GM19467 (cell line): Measurements from ENCODE around the gene CAPNS1.

ENCODE experiments used
- ATAC-seq: cut with Tn5 transposase; IDR thresholded peaks from one replicate; pipeline ENCODE4 v1.9.1; 2021; ENCODE audit warnings: mild to moderate bottlenecking, moderate library complexity; ENCODE audit not compliant: unreplicated experiment

CAPNS1 gene

DNA sequence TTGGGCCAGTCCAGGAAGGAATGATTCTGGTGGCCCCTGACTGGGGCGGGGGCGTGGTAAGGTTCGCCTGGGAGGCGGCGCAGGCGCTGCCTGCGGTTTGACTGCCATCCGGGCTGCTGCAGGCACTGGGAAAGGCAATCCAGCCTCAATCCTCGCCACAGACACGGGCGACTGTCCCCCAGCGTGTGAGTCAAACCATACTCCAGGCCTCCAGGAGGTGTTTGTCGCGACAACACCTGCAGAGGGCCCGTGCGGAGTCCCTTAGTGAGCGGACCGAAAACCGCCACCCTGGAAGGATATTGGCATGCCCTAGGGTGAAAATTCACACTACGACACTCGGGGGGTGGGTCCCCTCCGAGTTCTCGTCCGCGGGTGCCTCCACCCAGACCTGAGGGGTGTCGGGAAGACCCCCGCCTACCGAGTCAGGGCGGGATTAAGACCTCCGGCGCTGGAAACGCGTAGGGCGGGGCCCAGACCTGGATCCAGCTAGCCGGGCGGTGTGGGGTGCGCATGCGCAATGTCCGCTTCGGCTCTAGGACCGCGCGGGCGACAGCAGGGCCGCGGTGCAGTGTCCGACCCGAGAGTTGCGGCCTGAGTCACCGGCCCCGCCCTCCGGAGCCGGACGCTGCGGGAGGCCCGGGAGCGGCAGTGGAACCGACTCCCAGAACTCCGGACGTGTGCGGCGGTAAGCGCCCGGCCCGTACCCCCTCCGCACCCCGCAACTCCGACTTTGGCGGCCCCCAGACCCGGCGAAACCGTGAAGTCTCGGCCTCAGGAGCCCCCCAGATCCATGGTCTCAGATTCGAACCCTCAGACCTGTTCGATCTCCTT, at the start of gene CAPNS1:
TSS of gene CAPNS1 (plus strand) at position 594 of the 831 bp plus-strand sequence. CDS start 946 bp downstream, outside the sequence.
- peak; percentile 80 for ATAC-seq

DNA sequence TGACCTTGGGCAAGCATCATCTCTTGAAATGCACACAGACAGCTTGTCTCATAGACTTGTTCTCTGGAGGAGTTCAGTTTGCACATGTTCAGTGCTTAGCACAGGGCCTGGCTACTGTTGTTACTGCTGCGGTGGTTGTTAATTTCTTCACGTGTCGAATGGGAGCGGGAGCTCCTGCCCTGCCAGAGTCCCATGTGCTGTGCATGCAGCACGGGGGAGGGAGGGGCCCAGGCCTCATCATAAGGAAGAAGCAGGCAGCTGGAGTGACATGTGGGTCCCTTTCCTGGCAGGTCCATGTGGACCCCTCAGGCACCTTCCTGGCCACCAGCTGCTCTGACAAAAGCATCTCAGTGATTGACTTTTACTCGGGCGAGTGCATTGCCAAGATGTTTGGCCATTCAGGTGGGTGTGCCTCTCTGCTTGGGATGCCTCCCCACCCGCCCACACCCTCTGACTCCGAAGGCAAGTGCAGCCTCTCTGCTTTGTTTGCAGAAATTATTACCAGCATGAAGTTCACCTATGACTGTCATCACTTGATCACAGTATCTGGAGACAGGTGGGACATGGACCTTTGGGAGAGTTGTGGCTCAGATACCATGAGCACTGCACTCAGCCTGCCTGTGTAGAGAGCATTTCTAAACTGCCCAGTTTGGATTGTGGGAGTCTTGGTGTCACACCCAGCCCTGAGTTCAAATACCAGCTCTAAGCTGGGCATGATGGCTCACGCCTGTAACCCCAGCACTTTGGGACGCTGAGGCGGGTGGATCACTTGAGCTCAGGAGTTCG, 48.8 kb upstream of the CAPNS1 start:
- no peak for ATAC-seq

DNA sequence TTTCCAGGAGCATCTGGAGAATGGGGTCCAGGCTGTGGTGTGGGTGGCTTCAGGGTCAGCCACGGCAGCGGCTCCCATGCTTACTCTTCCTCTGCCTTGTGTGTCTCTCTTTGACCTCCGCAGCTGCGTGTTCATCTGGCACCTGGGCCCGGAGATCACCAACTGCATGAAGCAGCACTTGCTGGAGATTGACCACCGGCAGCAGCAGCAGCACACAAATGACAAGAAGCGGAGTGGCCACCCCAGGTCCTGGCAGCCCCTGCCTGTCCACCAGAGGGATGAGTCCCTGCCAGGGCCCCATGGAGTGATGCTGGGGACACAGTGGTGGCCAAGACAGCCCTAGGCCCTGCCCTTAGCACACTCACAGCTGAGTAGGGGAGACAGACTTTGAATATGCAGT, 47.3 kb upstream of the CAPNS1 start:
- ATAC-seq, result no peak

DNA sequence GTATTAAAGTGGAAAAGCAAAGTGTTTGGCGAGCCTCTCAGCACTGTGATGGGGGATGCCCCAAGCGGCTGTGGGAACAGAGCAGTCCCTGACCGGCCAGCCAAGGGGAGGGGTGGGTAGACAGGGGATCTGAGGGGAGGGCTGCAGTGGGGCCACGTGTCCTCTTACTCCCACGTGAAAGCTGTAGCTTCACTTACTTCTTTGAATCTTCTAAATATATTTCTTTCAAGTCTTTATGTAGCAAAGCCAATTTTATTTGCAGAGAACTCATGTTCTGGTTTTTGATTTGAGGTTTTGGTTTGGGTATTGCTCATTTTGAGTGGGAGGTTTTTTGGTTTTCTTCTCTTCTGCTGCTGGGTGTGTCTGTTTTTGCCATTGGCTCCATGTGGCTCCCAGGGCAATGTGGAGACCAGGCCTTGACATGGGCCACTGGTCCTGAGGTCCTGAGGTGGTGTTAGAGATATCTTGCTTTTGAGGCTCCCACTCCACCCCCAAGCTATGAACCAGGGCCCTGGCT, 46.7 kb upstream of the CAPNS1 start:
- no peak for ATAC-seq

DNA sequence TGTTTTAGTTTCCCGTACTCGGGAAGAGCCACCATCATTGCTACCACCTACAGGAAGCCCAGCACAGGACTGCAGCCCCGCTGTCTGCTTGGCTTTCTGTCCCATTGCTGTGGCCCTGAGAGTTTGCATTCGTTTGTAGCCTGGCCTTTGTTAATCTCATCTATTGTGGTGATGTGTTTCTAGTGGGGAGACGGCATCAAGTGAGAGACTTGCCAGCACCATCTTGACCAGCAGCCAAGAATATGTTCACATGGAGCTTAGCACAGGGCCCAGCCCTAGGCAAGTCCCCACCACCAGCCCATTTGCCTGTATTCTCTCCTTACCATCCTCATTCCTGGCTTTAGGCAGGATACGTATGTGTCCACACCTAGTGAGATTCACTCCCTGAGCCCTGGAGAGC, 46.2 kb upstream of the CAPNS1 start:
- no peak for ATAC-seq

DNA sequence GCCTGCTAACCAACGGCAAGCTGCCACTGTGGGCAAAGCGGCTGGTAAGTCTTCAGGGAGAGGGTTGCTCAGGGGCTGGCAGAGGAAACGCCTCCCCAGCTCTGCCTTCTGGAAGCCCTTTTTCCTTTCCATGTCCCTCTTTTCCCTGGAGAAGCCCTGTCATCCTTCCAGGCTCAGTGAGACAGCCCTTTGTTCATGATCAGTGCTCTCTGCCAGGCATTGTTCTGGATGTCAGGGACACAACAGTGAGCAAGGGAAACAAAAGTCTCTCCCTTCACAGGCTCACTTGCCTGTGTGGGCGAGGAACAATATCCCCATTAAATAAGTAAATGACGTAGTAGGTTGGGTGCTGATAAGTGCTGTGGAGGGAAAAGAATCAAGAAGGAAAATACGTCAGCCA, 42.8 kb upstream of the CAPNS1 start:
- ATAC-seq, result no peak

DNA sequence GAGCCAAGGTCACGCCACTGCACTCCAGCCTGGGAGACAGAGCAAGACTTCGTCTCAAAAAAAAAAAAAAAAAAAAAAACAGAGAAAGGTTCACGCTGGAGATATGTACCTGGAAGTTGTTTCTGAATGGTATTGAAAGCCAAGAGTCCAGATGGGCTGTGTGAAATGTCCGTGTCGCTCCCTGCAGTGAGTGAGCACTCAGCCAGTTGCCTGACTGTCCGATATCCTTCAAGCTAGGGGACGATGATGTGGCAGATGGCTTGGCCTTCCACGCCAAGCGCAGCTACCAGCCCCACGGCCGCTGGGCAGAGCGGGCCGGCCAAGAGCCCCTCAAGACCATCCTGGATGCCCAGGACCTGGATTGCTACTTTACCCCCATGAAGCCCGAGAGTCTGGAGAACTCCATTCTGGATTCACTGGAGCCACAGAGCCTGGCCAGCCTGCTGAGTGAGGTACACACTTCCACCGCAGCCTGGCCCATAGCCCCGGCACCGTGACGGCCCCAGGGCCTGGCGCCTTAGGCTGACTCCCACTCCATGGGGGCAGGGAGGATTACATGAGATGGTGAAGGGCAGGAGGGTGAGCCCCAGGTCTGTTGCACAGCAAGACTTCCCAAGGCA, 40.6 kb upstream of the CAPNS1 start:
- ATAC-seq, result no peak

DNA sequence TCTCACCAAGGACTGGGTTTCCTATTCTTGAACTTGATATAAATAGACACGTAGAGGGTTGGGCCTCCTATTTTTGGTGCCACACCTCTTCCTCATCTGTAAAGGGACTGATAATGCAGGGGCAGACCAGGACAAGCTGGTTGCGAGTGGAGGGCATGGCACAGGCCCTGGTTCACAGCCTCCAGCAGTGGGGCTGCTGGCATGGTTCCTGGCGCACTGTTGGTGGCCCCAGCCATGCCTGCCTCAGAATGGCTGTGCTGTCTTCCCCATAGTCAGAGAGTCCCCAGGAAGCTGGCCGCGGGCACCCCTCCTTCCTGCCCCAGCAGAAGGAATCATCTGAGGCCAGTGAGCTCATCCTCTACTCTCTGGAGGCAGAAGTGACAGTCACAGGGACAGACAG, 39.4 kb upstream of the CAPNS1 start:
- no peak for ATAC-seq

DNA sequence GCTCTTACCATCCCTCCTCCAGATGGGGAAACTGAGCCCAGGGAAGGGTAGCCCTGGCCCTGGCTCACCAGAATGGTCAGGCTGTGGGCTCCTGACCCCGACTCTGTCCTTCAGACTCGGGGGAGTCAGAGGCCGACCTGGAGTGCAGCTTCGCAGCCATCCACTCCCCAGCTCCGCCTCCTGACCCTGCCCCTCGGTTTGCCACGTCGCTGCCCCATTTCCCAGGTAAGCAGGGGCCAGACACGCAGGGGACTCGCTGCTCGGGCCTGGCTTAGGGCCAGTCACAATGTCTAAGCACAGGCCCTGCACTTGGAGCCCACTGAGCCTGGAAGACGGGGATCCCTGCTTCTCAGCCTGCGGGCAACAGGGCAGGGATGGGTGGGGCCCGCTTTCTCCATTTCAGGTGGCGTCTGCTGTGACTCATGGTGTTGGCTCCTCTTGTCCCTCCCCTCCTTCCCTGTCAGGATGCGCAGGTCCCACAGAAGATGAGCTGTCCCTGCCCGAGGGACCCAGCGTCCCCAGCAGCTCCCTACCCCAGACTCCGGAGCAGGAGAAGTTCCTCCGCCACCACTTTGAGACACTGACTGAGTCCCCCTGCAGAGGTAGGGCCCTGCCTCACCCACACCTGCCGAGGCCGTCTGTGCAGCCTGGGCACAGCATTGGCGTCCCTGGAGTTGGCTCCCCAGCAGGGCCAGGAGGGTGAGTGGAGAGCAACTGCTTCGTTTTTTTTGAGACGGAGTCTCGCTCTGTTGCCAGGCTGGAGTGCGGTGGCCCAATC, 38.1 kb upstream of the CAPNS1 start:
- no peak for ATAC-seq

DNA sequence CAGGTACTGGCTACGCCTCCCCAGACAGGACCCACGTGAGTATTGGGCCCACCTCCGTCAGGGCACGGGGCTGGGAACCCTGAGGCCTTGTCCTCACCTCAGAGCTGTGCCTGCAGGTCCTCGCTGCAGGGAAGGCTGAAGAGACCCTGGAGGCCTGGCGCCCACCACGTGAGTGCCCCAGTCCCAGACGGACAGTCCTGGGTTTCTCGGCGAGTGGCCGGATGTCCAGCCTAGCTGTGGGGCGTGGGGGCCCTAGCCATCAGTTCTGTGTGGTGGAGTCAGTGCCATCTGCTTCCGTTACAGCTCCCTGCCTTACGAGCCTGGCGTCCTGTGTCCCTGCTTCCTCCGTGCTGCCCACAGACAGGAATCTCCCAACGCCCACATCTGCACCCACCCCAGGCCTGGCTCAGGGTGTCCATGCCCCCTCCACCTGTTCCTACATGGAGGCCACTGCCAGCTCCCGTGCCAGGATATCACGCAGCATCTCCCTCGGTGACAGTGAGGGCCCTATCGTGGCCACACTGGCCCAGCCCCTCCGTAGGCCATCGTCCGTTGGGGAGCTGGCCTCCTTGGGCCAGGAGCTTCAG, 36.7 kb upstream of the CAPNS1 start:
- ATAC-seq, result no peak

DNA sequence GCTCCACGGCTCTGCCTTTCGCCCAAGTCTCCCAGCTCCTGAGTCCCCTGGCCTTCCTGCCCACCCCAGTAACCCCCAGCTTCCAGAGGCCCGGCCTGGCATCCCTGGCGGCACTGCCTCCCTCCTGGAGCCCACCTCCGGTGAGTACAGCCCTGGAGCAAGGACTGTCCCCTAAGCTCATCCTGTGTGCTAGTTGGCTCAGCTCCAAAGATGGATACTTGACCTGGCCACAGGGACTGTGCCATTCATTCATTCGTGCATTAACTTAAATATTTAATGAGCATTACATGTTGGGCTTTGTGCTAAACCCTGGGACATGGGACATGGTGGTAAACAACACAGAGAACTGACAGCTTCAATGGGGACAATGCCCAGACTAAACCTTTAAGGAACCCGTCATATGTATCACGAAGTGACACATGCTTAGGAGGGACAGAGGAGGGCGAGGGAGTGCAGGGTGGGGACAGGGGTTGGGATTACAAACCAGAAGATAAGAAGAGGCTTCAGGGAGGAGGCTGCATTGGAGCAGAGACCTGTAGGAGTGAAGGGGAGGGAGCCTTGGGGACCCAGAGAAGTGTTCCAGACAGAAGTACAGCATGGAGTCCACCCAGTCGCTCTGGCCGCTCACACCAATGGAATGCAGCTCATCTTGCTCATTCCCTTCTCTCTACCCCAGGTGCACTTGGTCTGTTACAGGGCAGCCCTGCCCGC, 35.9 kb upstream of the CAPNS1 start:
- ATAC-seq, result no peak

DNA sequence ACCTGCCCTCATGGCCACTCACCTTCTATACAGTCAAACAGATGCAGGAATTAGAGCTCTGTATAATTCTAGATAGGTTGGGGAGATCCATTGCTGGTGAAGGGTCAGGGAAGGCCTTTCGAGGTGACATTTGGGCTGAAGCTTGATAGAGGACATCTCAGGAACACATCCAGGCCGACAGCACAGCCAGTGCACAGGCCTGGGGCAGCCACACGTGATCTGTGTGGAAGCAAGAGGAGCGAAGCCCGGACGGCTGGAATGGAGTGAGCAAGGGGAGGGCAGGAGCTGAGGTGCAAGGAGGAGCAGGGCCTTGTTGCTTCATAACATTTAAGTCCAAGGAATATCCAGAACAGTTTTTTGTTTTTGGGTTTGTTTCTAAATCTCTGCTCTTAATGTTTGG, 33.4 kb upstream of the CAPNS1 start:
- no peak for ATAC-seq

DNA sequence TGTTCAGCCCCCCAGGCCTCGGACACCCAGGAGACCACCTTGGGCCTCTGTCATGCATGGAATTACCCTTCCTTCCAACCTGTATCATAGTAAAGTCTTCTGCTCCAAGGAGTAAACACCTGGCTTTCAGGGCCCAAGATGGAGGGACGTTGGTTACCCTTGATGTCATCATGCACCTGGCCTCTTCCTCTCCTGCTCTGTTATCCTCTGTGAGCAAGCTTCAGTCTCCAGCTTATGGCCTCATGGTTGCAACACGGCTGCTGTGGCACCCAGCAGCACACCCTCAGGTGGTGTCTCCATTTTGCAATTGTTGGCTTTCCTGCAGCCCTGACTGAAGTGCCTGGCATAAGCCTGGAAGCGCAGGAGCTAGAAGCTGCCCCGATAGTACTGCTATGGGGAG, 32.9 kb upstream of the CAPNS1 start:
- no peak for ATAC-seq

DNA sequence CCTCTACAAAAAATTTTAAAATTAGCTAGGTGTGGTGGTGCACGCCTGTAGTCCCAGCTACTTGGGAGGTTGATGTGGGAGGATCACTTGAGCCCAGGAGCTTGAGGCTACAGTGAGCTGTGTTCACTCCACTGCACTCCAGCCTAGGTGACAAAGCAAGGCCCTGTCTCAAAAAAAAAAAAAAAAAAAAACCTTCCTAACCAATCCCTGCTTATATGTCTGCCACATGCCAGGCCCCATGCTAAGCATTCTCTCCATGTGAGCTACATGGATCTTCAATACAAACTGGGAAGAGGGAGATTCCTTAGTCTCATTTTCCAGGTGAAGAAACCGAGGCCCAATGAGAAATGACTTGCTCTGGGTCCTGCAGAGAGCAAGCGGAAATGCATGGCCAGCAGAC, 31.2 kb upstream of the CAPNS1 start:
- ATAC-seq, result no peak

DNA sequence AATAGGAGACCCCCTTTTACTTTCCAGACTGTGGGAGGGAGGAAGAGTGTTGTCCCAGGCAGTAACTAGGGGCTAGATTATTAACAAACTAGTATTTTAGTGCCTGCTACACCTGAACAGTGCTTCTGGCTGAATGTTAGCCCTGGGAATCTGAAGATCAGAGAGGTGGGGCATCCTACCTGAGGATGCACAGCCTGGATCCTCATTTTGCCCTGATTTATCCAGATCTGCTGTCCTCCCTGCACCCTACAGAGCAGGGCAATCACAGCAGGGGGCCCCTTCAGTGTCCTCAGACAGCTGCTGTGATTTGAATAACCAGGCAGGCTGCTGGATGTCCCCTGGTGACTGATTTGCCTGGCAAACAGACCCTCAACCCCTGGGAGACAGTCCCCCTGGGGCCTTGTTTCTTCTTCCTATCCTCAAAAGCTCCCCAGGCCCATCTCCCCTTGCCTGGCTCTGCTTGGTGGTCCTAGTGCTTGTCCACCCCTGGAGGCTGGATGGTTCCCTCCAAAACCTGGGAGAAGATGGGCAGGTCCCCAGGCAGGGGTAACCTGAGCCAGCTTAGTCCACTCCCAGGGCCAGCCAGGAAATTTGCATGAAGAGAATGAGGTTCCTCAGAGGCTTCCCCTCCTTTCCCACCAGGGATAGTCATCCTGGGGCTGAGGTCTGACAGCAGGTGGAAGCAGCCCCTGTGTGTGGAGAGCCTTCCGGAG, 29.2 kb upstream of the CAPNS1 start, which contains the start of gene OVOL3:
TSS of gene OVOL3 (plus strand) at position 657 of the 713 bp plus-strand sequence. CDS start 60 bp downstream, outside the sequence.
- ATAC-seq, result no peak

DNA sequence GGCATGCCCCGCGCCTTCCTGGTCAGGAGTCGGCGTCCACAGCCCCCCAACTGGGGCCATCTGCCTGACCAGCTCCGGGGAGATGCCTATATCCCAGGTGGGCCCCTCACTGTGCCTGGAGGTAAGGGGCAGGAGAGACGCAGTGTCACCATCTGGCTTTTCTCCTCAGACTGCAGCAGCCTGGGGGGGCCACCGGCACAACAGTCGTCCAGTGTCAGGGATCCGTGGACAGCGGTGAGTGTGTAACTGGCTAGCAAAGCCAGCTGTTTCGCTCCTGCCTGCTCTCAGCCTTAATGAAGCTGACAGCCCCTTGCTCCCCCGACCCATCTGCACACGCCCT, 28.7 kb upstream of the CAPNS1 start:
- no peak for ATAC-seq

DNA sequence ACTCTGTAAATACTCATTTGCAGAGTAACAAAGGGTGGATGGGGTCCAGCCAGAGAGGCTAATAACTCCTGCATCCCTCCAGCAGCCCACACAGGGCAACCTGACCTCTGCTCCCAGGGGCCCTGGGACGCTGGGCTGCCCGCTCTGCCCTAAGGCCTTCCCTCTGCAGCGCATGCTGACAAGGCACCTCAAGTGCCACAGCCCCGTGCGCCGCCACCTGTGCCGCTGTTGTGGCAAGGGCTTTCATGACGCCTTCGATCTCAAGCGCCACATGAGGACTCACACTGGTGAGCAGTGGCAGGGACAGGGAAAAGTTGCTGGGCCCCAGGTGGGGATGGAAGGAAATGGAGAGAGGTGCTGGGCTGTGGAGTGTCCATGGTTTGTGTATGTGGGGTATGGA, 27.2 kb upstream of the CAPNS1 start:
- no peak for ATAC-seq

DNA sequence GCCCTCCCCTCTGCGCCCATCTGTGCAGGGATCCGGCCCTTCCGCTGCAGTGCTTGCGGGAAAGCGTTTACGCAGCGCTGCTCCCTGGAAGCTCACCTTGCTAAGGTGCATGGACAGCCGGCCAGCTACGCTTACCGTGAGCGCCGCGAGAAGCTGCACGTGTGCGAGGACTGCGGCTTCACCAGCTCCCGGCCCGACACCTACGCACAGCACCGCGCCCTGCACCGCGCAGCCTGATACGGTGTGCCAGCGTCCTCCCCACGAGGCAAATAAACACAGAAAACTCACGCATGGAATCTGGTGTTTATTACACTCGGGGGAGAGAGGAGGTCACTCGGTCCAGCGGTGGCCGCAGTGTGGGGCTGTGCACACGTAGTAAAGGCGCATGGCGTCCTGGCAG, 26.4 kb upstream of the CAPNS1 start:
- no peak for ATAC-seq
